GM18526 (cell line): ENCODE data around the gene MYH10.

ENCODE experiments used
- POLR2A ChIP-seq: IDR thresholded peaks from 3 replicates; pipeline ENCODE4 v1.6.1; 2011; ENCODE audit not compliant: insufficient read length; ENCODE audit errors: extremely low read depth

MYH10 gene

DNA sequence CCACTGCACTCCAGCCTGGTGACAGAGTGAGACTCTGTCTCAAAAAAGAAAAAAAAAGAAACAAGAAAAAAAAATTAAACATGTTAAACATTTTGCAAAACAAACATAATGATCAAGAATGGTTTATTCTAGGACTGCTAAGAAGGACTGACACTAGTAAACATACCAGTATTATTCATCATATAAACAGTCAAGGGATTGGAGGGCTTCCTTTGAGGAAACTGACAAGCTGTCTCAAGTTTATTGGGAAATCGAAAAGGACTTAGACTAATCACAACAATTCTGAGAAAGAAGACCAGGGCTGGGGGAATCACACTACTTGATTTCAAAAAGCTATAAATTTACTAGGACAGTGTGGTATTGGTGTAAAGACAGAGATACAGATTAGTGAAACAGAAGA lies 75.5 kb downstream of the MYH10 start:
- no peak for TF ChIP-seq POLR2A

DNA sequence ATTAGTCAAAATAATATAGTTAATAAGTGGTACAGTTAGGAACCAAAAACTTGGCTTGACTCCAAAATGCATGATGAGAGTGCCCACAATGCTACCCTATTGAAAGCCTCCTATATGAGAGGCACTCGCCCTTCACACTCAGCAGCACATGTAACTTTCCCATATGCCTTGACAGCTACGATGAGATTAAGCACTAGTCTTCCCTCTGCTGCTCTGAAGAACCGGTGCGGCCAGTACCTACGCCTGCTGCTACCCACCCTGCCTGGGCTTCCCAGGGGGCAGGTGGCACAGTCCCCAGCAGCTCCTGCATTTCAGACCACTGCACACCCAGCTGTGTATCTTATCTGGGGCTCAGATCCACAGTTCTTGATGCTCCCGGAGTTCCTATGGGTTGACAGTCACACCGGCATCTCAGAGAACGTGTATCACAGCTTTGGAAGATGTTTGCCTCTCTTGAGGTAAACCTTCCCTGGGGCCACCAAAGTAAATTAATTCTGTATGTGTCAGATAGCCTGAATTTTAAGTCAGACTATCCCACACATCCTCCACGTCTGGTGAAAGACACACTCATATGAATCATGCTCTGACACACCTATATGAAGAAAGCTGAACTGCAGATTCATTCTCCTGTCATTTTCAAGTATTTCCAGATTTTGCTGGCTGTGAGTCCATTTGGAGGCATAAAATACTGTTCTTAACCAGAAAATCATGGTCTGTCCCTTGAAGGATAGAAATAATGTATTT lies 77.8 kb downstream of the MYH10 start:
- no peak for TF ChIP-seq POLR2A

DNA sequence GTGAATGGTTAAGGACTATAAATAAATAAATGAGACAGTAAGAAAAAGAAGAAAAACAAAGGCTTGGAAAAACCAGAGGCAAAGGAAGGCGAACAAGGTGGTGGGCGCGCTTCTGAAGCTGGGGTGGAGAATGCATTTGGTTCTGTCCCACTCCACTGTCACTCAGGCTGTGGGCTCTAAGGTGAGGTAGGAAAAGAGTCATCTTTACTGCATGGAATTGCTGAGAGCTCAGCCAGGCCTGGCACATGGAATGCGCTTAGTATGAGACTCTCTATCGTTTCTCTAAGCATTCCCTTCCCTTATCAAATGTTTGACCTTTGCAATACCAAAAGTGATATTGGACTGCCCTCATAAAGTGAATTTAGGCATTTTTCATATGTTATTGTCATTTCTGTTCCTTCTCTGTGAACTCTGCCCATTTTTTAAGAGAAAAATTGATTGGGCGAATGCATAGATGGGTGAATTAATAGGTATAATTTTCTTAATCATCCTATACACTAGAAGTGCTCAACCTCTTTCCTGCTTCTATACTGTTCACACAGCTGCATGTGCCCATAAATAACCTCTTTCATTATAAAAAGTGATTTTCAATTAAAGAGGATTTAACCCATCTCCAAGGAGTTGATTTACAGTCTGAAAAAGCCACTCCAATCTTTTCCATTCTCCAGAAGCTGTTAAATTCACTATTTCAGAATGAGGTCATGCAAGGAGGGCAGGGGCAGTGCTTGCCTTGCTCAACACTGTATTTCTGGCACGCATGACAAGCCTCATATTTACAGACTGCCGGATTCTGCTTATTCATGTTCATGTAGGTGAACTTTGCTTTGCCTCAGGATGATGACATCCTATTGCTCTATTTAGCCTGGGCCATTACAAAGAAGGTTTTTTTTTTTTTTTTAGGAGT lies 87.7 kb downstream of the MYH10 start:
- no peak for TF ChIP-seq POLR2A

DNA sequence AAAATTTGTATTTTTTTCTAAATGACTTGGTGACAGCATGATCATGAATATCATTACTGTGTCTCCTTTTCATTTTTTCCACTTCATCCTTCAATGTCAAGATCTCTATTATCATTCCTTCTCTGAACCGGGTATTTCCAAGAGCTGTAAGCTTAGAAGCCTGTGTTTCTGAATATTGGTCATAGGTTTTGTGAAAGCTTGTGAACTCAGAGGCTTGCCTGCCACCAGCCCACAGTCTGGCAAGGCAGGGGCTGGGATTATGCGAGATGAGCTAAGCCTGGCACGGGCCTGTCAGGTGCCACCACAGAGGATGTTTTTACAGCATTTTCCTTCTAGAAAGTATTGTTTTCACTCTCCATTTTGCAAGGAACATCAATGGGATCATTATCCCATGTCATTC lies 92.8 kb downstream of the MYH10 start:
- TF ChIP-seq POLR2A: no peak

DNA sequence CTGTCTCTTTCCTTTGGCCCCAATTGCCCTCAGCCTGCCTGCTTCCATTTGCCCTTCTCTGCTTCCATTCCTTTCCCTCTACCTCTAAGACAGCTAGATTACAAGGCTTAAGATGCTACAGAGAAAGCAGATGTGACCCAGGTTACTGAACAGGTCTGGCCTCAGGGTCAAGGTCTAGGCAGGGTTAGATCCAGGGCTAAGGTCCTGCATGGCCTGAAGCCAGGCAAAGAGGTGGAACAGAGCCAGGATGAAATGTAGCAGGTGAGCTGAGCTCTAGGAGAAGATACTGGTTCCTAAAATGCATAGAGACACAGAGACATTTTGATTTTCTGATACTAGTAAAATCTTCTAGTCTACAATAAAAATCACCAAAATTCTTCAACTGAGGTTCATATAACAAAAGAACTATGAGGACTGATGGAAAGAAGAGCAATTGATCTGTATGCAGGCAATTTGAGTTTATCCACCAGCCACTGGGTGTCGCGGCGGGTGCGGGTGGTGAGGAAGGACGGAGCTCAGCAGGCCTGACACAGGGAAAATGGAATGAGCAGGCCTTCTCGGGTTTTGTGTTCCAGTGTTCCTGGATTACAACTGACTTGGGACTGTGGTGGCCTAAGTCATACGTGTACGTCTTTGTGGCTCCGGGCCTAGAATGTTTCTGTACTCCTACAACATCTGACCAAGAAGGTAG lies 95.9 kb downstream of the MYH10 start:
- TF ChIP-seq POLR2A: no peak

DNA sequence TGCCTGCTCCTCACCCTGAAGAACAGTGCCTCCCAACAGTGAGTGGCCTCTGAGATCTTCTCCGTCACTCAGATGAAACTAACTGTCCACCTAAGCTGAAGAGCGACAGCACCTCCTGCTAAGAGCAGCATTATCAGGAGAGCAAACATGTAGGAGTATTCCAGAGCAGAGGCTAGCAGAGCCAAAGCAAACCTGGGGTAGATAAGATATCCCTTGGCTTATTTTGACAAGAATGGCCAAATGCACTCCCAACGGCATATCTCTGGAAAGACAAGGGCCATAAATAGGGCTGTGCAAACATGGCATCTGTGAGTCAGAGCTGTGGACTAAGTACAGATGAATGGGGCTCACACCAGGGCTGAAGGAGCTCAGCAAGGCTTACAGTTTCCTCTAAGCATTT lies 98.5 kb downstream of the MYH10 start:
- no peak for TF ChIP-seq POLR2A

DNA sequence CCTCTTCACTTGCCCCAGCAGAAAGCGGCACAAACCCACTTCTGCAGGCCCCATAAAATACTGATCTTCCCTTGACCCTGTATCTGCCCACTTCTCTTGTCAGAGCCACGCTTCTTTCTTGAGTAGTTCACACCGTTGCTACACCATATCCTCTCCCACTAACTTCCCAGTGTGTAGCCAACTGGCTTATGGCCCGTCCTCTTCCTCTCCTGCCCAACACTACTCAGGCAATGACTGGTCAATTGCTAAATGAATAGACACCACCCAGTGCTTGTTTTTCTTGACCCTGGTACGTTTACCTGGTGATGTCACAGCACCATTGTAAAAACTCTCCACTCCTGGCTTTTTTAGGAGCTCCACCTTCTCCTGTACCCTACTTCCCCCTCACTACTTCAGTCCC lies 107.9 kb downstream of the MYH10 start:
- no peak for TF ChIP-seq POLR2A

DNA sequence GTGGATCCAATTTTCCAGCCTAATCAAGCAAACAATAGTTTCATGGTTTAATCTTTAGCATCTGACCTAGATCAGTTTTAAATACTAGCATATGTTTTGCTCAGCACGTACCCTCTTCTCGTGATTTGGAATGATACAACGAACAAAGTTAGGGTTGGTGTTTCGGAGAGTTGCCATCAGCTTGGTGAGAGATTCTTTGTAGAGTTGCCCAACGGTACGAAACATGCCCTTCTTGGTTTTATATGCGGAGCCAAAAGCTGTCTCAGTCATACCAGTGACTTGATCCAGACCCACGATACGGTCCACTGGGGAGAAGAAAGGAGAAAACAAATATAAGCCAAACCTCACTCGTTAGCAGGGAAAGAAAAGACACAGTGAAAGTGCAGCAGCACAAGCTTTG lies 109.5 kb downstream of the MYH10 start:
- TF ChIP-seq POLR2A: no peak

DNA sequence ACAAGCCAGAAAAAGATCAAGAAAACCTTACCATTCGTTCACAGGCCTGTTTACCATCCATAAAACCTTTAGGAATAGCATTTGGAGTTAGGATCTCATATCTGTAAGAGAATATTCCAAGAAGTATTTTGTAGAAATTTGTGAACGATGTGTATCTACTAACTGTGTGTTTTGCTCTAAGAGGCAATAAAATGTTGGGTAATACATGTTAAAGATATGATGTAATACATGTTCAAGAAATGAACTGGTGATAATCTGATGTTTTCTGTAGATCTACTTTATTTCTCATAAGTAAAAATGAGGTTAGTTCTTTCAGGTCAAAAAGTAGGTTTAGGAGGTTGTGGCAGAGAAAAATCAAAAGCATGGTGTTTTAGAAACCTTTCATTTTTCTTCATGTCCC lies 111.7 kb downstream of the MYH10 start:
- TF ChIP-seq POLR2A: no peak

DNA sequence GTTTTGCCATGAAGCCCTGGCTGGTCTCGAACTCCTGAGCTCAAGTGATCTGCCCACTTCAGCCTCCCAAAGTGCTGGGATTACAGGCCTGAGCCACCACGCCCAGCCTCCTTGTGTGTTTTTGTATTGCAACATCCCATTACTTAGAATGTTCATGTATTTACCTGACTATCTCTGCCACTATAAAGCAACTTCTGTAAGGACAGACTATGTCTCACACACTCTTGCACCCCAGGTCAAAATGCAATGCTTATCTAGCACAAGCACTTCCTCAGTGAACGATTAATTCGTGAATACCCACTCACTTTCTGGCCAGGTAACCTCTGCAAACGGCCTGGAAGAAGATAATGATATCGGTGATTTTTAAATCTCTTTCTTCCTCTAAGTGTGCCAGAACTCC lies 112.2 kb downstream of the MYH10 start:
- no peak for TF ChIP-seq POLR2A

DNA sequence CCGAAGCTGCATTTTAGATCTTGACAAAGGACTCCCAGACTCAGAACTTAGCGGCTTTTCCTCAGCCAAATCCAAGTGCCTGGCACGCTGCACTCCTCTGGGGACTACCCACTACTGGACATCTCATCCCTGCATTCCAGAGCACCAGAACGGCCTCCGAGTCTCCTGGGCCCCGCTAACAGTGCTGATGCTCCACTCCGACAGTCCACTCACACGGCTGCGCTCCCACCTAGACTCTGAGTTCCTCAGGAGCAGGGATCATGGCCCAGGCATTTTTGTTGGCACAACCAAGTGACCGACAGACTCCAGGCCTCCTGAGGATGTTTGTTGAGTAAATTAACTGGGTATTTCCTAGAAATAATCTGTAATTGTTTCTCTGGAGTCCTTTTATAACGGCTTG lies 115.7 kb downstream of the MYH10 start:
- no peak for TF ChIP-seq POLR2A

DNA sequence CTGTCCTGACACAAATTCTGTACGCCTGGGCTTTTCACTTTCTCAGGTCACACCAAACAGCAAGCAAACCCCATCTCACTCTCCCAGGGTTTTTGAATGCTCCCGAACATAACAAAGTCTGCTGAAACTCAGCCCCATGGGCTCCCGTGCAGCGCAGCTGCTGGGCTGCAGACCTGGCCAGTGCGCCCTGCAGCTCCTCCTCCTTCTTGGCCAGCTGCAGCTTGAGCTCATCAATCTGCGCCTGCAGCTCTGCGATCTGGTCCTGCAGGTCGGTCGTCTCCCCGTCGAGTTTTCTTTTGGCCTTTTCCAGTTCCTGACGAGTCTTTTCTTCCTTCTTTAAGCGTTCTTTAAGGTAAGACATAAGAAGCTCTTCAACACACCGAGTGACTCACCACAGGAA lies 124.4 kb downstream of the MYH10 start:
- no peak for TF ChIP-seq POLR2A

DNA sequence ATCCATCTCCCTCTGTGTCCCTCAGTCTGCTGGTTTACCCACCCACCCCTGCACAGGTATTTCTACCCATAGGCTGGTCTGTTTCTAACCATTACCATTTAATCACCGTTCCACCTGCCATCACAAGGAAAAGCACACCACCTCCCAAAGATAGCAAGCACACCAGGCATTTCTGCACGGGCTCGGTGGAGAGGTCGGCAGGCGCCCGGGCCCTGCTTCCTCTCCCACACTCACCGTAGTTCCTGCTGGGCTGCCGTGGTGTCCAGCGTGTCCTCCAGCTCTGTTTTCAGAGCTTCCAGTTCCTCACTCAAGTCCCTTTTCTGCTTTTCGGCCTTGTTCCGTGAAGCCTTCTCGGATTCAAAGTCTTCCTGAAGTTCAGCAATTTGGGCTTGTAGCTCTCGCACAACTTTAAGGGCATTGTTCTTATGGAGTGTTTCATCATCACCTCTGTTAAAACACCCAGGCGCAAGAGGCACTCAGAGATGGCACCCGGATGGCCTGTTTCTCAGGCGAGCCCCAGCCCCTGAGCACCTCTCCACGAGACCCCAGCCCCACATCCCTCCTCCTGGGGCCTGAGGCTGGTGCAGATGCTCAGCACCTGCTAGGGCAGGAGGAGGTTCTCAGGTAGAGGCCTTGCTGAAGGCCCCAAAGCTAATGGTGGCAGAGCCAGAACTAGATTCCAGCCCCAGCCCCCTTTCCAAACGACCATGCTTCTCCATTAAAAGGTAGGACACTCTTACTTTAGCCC lies 125.9 kb downstream of the MYH10 start:
- TF ChIP-seq POLR2A: no peak

DNA sequence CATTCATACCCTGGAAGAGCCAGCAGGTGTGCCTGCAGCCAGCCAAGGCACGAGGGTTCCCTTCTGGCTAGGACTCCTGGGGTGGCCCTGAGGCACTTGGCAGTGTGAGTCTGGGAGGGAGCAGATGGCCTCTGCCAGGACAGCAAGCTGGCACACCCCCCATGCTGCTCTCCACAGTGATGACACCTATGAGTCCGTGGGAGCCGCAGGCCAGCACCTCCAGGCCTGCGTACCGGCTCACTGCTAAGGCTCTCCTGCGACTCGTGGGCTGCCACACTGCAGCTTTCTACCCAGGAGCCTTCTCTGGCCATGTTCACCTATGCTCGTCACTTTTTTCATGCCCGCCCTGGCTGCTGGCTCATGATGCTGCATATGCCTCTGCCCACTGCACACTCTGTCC lies 126.7 kb downstream of the MYH10 start:
- no peak for TF ChIP-seq POLR2A

DNA sequence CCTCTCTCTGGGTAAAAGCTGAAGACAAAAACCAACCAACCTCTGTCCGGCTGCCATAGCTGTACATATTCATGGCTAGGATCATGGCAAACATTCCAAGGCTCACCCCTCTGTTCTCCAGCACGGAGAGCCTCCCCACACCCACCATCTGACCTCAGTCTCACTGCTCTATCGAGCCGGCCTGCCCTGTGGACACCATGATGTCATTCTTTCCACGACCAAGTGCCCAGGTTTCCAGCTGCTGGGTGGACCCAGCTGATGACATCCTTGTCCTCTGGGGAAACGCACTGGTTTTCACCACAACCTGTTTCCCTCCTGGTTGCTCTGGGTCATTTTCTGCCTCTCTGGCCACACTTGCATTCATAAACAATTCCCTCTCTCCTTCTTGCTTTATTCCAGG lies 127.2 kb downstream of the MYH10 start:
- TF ChIP-seq POLR2A: no peak

DNA sequence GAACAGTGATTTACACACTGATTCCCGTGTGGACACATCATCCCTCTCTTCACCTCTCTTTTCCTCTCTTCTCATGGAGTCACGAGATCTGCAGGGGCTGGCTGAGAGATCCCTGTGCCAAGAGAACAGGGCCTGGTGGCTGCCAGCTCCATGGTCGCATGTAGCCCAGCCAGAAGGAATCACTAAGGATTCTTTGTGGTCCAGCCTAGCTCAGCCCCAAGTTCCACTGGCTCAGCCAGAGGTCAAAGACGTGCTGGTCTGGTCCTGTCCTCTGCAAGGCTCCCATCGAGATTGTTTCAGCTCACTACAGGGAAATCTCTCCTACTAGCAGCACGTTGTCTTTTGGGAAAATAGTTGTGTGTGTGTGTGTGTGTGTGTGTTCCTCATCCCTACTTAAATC lies 128.4 kb downstream of the MYH10 start:
- no peak for TF ChIP-seq POLR2A

DNA sequence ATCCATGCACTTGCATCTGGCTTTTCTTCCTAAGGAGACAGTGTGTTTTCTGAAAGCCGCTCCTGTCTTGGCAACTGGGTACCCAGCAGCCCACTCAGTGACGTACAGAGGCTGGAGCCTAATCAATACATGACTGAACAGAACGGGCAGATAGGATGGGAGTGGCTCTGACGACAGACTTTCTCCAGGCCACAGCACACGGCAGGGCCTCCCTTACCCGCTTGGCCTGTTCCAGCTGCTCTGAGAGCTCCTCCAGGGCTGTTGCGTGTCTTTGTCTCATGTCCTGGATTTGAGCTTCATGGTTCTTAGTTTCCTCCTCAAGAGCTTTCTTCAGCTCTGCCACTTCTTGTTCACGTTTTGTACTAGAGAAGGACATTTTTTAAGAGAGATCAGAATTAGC lies 129.9 kb downstream of the MYH10 start:
- no peak for TF ChIP-seq POLR2A
